HG03097 (cell line): ENCODE measurements around the gene CHPF.

ENCODE experiments used
- ATAC-seq: cut with Tn5 transposase; IDR thresholded peaks from one replicate; pipeline ENCODE4 v1.9.1; 2021; ENCODE audit not compliant: unreplicated experiment, low FRiP score

Gene CHPF

GRCh38 chr2:219499555-219499954 lies 44.1 kb downstream of the CHPF start:
- no peak for ATAC-seq

GRCh38 chr2:219499058-219499307 lies 44.6 kb downstream of the CHPF start:
- ATAC-seq = no peak

- peak; percentile 90 for ATAC-seq
These were observed 45.1 kb downstream of the CHPF start, which contains the start of gene GMPPA for GRCh38 chr2:219498280-219499057. Gene GMPPA (plus strand): TSS chr2:219498891. CDS start chr2:219499976, 1,085 bp downstream.

GRCh38 chr2:219497495-219498279 lies 45.9 kb downstream of the CHPF start:
- no peak for ATAC-seq

GRCh38 chr2:219496825-219497494 lies 46.6 kb downstream of the CHPF start:
- no peak for ATAC-seq

- ATAC-seq = no peak
These were observed 47.3 kb downstream of the CHPF start for GRCh38 chr2:219496247-219496824.

GRCh38 chr2:219495531-219496122 lies 48.0 kb downstream of the CHPF start:
- no peak for ATAC-seq

GRCh38 chr2:219494952-219495530 lies 48.6 kb downstream of the CHPF start:
- ATAC-seq = no peak

GRCh38 chr2:219493086-219493485 lies 50.5 kb downstream of the CHPF start:
- no peak for ATAC-seq

- ATAC-seq = no peak
These were observed 51.0 kb downstream of the CHPF start for GRCh38 chr2:219492575-219492974.

GRCh38 chr2:219491278-219491963 lies 52.2 kb downstream of the CHPF start:
- ATAC-seq = no peak

GRCh38 chr2:219490600-219491130 lies 52.9 kb downstream of the CHPF start:
- no peak for ATAC-seq

- no peak for ATAC-seq
These were observed 53.4 kb downstream of the CHPF start for GRCh38 chr2:219490186-219490585.

- no peak for ATAC-seq
These were observed 54.3 kb downstream of the CHPF start for GRCh38 chr2:219489315-219489714.
